HG02840 (cell line): ENCODE measurements around the gene ICAM2.
"Not testable (repeated sequence)": the region's sequence is repeated elsewhere in the genome, so short reads cannot be mapped to it uniquely, and the experiment has no call there.

Source experiments
- ATAC-seq: cut with Tn5 transposase; IDR thresholded peaks from one replicate; pipeline ENCODE4 v1.9.1; 2021; ENCODE audit warnings: mild to moderate bottlenecking, moderate library complexity, moderate number of reproducible peaks; ENCODE audit not compliant: unreplicated experiment, low FRiP score

Gene ICAM2

DNA sequence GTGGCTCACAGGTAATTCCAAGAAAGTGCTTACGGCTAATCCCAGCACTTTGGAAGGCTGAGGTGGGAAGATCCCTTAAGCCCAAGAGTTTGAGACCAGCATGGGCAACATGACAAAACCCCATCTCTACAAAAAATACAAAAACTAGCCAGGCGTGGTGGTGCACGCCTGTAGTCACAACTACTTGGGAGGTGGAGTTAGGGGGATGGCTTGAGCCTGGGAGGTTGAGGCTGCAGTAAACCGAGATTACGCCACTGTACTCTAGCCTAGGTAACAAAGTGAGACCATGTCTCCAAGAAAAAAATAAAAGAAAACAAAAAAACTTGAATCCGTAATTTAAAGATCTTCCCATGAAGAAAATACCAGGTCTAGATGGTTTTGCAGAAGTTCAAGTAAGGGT is 5.0 kb downstream of the ICAM2 start:
- no peak for ATAC-seq

DNA sequence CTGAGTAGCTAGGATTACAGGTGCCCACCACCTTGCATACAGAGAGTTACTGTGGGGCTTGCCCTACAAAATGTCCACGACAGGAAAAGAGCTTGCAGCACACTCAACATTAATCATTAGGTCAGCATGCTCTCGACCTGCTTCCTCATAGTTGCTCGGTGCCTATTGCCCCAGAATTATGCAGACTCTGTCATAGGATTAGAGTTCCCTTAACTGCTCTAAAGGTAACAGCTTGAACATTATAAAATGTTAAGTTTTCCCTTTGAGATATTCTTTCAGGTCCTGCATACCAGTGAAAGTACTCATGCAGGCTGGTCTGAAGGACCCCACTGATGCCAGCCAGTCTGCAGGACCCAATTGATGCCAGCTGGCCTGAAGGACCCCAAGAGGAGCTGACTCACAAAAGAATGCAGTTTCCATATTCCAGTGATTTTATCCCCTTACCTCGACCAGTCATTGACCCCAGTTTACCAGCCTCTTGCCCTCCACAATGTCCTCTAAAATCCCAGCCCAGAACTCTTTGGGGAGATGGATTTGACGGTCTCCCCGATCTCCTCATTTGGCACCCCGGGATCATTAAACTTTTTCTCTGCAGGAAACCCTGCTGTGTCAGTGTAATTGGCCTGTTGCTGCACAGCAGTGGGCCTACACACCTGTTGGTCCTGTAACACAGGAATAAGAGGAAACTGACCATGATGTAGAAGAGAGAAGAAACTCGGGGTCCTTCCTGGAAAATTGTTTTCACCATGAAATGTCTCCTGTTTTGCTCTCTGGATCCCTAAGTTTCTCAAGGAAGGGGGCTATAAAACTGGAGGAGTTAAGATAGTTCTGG is 10.6 kb downstream of the ICAM2 start:
- no peak for ATAC-seq

DNA sequence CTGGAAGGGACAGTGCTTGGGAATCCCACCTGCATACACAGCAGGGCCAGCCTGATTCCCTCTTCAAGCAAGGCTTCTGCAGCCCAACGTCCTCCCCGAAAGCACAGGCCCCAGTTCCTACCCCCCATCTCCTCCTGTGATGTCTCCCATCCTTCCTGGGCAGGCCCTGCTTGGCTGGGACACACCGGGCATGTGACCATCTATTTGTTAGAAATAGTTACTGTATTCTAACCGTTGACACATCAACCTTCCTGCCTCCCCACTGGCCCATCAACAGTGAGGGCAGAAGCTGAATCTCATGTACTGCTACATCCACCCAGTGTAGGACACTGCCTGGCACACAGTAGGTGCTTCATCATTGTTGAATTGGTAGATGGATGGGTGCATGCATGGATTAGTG is 11.6 kb downstream of the ICAM2 start:
- ATAC-seq: no peak

DNA sequence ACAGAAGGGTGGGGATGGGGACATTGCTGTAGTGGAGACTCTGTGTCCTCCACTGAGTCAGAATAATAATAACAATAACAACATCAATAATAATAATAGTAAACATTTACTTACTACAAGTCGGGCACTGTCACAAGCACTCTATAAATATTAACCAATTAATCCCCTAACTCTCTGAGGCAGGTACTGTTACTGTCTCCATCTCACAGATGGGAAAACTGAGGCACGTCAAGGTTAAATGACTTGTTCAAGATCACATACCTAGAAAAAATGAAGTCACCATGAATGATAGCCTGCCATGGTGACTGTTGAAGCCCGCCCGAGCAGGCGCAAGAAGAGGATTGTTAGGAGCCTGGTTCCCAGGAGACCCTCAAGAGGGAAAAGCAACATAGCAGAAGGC is 12.1 kb downstream of the ICAM2 start:
- ATAC-seq: no peak

DNA sequence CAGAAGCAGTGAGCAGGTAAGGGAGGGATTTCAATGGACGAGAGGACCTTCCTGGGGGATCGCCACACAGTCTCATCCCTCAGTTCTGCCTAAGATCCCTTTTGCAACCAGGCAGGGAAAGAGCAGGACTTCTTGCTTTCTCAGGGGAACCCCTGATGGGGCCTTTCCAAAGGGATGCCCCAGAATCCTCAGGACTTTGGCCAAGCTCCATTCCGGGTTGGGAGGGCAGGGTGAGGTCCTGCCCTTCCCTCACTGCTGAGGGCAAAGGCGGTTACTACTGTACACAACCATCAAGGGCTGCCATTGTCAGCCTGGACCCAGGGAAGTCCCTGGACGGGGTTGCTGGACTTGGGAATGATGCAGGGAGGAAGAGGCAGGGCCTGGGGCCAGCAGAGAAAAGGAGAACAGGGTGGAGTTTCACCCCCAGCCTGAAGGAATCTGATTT is 12.6 kb downstream of the ICAM2 start:
- ATAC-seq: no peak

GRCh38 chr17:64007089-64007837 is 13.2 kb downstream of the ICAM2 start:
- ATAC-seq: not testable (repeated sequence)

DNA sequence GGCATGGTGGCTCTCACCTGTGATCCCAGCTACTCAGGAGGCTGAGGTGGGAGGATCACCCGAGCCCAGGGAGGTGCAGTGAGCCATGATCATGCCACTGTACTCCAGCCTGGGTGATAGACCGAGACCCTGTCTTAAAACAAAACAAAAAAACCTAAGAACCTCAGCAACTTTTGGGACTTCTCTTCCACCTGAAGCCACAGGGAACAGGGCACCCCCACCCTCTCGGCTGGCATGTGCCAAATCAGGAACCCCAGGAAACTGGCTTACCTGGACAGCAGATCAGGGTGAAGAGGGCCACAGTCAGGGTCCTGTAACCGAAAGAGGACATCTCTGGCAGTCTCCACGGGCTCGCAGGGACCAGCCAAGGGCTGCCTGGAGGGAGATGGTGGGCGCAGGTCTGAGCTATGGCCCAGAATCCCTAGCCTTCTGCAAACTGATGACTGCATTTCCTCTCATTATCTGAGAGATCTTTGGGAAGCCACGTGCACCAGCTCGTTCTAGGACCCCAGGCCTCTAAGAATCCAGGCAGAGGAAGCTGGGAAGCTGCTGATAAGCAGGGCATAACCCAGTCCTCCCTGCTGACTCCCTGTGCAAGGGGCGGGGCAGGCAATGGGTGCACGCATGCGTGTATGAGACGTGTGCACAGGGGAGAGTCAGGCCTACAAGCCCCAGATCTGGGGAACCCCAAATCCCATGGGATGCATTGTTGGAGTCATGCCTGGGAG is 13.9 kb downstream of the ICAM2 start:
- no peak for ATAC-seq

- no peak for ATAC-seq
Measured at GRCh38 chr17:64005734-64006167, 14.7 kb downstream of the ICAM2 start.

DNA sequence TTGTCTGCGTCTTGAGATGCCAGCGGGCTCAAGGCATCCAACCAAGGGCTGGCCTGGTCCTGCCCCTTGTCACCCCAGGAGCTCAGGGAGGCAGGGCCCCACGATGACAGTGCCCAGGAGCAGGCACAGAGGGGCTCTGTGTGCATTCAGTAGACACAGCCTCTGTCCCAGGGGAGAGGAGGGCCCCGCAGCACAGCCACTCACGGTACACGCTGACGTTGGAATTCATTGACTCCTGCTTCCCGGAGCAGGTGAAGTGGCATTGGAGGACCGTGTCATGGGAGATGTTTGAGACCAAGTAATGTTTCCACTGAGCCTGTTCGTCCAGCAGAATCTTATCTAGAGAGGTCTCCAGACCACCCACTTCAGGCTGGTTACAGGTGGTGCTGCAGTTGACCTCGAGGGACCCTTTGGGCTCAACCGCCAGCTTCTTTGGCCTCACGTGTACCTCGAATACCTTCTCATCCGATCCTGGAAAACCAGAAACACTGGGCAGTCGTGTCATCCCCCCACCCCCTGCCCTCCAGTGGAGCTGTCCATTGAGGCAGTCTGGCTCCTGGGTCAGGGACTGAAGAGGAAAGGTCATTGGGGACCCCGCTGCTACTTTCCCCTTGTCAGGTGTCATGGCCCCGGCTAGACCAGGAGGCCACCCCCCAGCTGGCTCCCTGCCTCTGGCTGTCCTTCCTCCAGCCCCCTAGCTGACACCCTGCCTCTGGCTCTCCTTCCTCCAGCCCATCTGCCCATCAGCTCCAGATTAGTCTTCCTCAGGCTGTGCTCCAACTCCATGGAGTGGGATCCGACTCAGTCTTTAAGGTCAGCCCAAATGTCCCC is 15.3 kb downstream of the ICAM2 start:
- ATAC-seq: no peak

- ATAC-seq: no peak
Measured at GRCh38 chr17:64004218-64004770, 16.1 kb downstream of the ICAM2 start.

DNA sequence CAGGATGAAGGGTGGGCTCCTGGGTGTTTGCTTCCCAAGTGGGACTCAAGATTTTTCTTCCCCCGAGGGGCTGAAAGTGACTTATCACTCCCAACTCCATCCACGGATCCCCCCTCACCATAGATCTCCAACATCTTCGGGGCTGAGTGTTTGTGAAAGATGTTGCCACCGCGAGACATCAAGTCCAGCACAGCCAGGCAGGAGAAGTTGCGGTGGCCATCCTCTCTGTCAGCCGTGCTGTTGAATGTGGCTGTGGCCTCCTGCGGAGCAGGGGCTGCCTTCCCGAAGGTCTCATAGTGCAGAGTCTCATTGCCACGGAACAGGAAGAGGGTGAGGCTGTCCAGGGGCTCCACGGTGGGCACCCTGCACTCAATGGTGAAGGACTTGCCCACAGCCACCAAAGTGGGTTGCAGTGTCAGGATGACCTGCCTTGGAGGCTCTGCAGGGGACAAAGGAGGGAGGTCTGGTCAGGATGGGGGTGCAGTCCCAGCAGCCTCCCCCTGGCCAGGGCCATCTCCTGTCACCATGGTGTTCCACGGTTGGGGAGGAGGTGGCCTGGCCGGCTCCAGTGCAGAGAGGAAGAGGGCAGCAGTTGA is 16.8 kb downstream of the ICAM2 start:
- no peak for ATAC-seq

- ATAC-seq: no peak
Measured at GRCh38 chr17:64002658-64003525, 17.5 kb downstream of the ICAM2 start.

DNA sequence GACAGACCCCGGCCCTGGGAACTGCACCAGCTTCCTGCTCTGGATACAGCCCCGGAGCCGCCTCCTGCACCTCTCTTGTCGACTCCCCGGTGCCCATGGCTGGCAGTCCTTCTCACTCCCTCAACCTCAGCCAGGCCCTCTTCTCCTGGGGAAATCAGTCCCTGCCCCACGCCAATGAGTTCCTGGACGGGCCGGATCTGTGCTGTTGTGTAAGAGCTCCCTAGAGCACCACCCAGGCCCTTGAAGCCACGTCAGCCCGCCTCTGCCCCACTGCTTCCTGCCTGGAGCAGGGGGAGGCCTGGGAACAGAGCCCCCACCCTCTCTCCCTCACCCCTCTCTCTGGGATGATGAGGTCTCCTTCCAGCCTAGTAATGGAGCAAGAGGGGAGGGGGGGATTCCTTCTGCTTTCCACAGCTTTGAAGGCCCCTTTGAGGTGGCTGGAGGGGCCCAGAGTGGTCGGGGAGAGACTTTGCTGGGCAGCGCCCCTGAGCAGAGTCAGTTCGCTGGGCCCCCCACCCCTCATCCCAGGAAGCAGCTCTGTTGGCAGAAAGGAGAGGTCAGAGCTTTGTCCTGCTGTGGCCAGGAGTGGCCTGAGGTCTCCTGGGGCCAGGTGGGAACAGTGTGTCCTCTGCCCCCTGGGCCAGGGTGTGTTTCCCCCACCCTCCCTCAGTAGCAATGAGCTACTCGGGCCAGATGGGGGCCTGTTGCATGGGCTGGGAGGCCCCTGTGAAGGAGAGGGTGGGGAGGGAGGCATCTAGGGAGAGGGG is 18.5 kb downstream of the ICAM2 start:
- ATAC-seq: no peak

DNA sequence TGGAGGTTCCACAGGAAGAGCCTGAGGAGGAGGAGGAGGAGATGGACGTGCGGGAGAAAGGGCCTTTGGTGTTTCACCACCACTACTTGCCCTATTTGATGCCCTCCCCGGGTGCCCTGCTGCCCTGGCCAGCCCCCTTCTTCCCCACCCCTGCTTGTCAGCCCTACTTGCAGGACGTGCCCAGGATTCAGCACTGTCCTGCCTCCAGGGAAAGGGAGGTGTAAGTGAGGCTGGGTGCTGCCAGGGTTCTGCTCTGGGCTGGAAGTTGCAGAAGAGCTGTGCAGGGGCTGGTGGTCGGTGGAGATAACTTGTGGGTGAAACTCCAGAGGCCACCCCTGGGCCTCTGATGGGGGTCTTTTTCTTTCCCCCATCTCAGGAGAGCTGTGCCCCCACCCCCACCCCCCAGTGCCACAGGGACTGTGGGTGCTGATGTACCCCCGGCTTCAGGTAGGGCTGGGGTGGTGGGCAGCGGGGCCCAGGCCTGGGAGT is 19.3 kb downstream of the ICAM2 start:
- ATAC-seq: no peak

GRCh38 chr17:63999680-64000531 is 20.5 kb downstream of the ICAM2 start:
- no peak for ATAC-seq

DNA sequence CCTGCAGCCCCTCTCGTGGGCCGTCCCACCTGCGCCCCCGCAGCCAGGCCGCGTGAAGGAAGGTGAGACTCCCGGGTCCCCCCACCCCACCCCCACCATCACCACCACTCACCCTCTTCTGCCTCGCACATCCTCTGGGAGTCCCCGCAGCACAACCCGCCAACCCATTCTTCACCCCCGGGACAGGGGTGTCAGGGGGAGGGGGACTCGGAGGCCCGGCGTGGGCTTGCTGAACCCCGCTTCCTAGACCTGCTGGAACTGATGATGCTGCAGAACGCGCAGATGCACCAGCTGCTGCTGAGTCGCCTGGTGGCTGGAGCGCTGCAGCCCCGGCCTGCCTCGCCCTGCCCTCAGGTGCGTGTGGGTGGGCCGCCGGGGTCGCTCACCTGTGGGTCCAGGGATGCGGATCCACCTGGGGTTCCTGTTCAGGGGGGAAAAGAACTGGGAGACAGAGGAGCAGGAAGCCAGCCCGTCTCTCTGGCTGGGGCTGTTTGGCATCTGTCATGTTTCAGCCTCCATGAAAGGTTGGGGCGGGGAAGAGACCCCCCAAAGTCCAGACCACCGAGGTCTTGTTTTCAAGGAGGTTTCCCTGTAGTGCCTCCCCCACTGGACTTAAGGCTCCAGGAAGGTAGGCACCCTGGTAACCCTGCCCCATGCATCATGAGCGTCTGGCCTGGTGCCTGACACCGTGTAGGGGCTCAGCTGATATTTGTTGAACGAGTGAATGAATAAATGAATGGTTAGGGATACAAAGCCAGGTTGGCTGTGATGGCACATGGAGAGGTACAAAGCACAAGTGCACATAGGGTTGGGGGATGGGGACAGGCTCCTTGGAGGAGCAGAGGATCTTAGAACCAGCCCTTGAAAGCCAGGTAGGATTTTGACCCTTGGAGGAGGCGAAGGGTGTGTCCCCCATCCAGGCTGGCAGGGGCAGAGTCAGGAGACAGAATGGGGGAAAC is 21.4 kb downstream of the ICAM2 start:
- ATAC-seq: no peak
